A549 treated with dexamethasone at 1 μM for 4 hours (cell line): ENCODE data around the gene SLC35A2. TPM values are rescaled to one million over a fixed set of nuclear protein-coding genes. Genes with fewer than 3 reads are reported as not detected.

Source experiments
- total RNA-seq: library from RNA; stranded (reverse); fragments of 200-300 nt; extraction: Qiagen RNA extraction; gene quantifications from 5 replicates; pipeline ENCODE4 v1.2.3, GENCODE V29; 2022

SLC35A2 gene
- total RNA-seq = 51.3 to 61.5 TPM (median 59.4 TPM) in 5 replicates

GRCh38 chrX:48911412-48912182, at the start of gene SLC35A2:
SLC35A2 (minus strand) TSS chrX:48911646; CDS start chrX:48911636, 10 bp downstream.

GRCh38 chrX:48957477-48957826, 46.0 kb upstream of the SLC35A2 start, which contains the start of gene OTUD5:
OTUD5 (minus strand) TSS chrX:48957607; CDS start chrX:48957570, 37 bp downstream.

GRCh38 chrX:48918643-48919340, 7.3 kb upstream of the SLC35A2 start, which contains the start of gene PIM2:
PIM2 (minus strand) TSS chrX:48919024; CDS start chrX:48918834, 190 bp downstream.

GRCh38 chrX:48897625-48898306, 13.7 kb downstream of the SLC35A2 start, which contains the start of the genes PQBP1 and TIMM17B:
PQBP1 (plus strand) TSS chrX:48897930; CDS start chrX:48898510, 580 bp downstream.
TIMM17B (minus strand) TSS chrX:48897768; CDS start chrX:48897749, 19 bp downstream.

Other genes starting within 250 kb of the SLC35A2 start
- gene WAS, start 227.8 kb downstream of the SLC35A2 start, total RNA-seq = 0.30 to 0.42 TPM (median 0.36 TPM) in 4 of 5 replicates, not detected in the other
- gene SUV39H1, start 214.9 kb downstream of the SLC35A2 start, total RNA-seq = 20.5 to 25.3 TPM (median 24.6 TPM) in 5 replicates
- gene GLOD5, start 149.9 kb downstream of the SLC35A2 start, total RNA-seq = not detected in 5 replicates
- not detected in 5 replicates for gene GATA1, start 125.1 kb downstream of the SLC35A2 start, total RNA-seq
- gene HDAC6, start 109.6 kb downstream of the SLC35A2 start, total RNA-seq = 22.4 to 35.6 TPM (median 31.8 TPM) in 5 replicates
- gene ERAS, start 85.1 kb downstream of the SLC35A2 start, total RNA-seq = 0.06 to 0.15 TPM (median 0.07 TPM) in 3 of 5 replicates, not detected in the others
- gene PCSK1N, start 76.0 kb downstream of the SLC35A2 start, total RNA-seq = 16.0 to 47.0 TPM (median 40.7 TPM) in 5 replicates
- gene TIMM17B, start 13.9 kb downstream of the SLC35A2 start, total RNA-seq = 81.1 to 95.0 TPM (median 85.5 TPM) in 5 replicates
- gene PQBP1, start 13.7 kb downstream of the SLC35A2 start, total RNA-seq = 87.2 to 99.0 TPM (median 91.6 TPM) in 5 replicates
- 8.3 to 8.8 TPM (median 8.5 TPM) in 5 replicates for gene PIM2, start 7.4 kb upstream of the SLC35A2 start, total RNA-seq
- 53.3 to 70.2 TPM (median 68.2 TPM) in 5 replicates for gene OTUD5, start 46.0 kb upstream of the SLC35A2 start, total RNA-seq
- gene KCND1, start 60.2 kb upstream of the SLC35A2 start, total RNA-seq = 0.70 to 1.4 TPM (median 1.1 TPM) in 5 replicates
- 13.5 to 20.9 TPM (median 20.5 TPM) in 5 replicates for gene GRIPAP1, start 90.6 kb upstream of the SLC35A2 start, total RNA-seq
- 38.9 to 52.1 TPM (median 50.3 TPM) in 5 replicates for gene TFE3, start 131.7 kb upstream of the SLC35A2 start, total RNA-seq
- 1.8 to 4.0 TPM (median 3.5 TPM) in 5 replicates for gene CCDC120, start 147.4 kb upstream of the SLC35A2 start, total RNA-seq
- 35.0 to 53.0 TPM (median 49.4 TPM) in 5 replicates for gene PRAF2, start 162.4 kb upstream of the SLC35A2 start, total RNA-seq
- gene WDR45, start 168.2 kb upstream of the SLC35A2 start, total RNA-seq = 44.5 to 56.6 TPM (median 48.9 TPM) in 5 replicates
- 20.0 to 24.8 TPM (median 23.2 TPM) in 5 replicates for gene GPKOW, start 212.1 kb upstream of the SLC35A2 start, total RNA-seq